IPS DF 6.9 (cell line): ENCODE measurements around the gene FBXL17.

Experiments
- DNase-seq: peaks from one replicate; pipeline ENCODE4 v3.0.0-alpha.2; 2013; ENCODE audit warnings: low read depth, low spot score
- H3K27ac ChIP-seq: one replicate; pipeline ENCODE4 v1.5.1; 2013; ENCODE audit warnings: low read length, control low read depth
- H3K27me3 ChIP-seq: 2 replicates; pipeline ENCODE4 v1.6.1; 2013; ENCODE audit warnings: mild to moderate bottlenecking, low read length; ENCODE audit not compliant: control insufficient read depth, insufficient read depth
- H3K36me3 ChIP-seq: 2 replicates; pipeline ENCODE4 v1.6.1; 2013; ENCODE audit warnings: low read length; ENCODE audit not compliant: control insufficient read depth, insufficient read depth
- H3K4me1 ChIP-seq: 2 replicates; pipeline ENCODE4 v1.6.1; 2013; ENCODE audit warnings: low read length; ENCODE audit not compliant: control insufficient read depth, insufficient read depth
- H3K4me3 ChIP-seq: 2 replicates; pipeline ENCODE4 v1.5.1; 2013; ENCODE audit warnings: mild to moderate bottlenecking, low read length
- H3K9me3 ChIP-seq: 2 replicates; pipeline ENCODE4 v1.6.1; 2013; ENCODE audit warnings: low read length, inconsistent platforms; ENCODE audit not compliant: control insufficient read depth, insufficient read depth
- WGBS: extraction: QIAGEN DNeasy Blood & Tissue Kit; methylation state at CpG from one replicate; pipeline ENCODE4 v1.1.7; 2013; ENCODE audit warnings: mixed read lengths, missing lambda C conversion rate; ENCODE audit not compliant: insufficient read length, insufficient coverage; 5-methylcytosine and 5-hydroxymethylcytosine counted together

Gene FBXL17

GRCh38 chr5:107861565-107861964 lies 520.3 kb downstream of the FBXL17 start:
- Histone ChIP-seq H3K4me3 (no peak overlapping the region), H3K4me1 (no peaks in the 10 kb centered on the region), H3K36me3 (no peaks in the 10 kb centered on the region), H3K27me3 (no peaks in the 10 kb centered on the region), H3K27ac (no peak overlapping the region), H3K9me3 (no peaks in the 10 kb centered on the region)
- no peak for DNase-seq
- WGBS, result no CpG with 5 or more reads among the region's 12 CpGs

DNA sequence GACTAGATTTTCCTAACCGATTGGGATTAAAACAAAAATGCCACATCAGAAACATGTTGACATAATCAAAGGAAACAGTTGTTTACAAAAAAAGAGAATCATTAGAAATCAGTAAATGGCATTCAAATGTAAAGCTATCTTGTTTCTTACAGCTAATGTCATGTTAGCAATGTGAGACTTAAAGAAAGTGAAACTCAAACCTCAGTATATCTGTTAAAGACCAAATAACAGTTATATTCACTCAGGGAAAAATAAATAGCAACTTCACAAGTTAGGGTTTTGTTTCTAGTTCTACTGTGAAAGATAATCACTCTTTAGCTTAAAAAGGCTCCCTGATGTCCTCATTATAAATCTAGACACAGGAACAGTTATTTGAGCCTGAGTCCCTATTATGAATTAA lies 521.9 kb downstream of the FBXL17 start:
- Histone ChIP-seq H3K4me3 (no peak overlapping the region), H3K27ac (no peak overlapping the region), H3K27me3 (no peaks in the 10 kb centered on the region), H3K4me1 (no peaks in the 10 kb centered on the region), H3K36me3 (no peaks in the 10 kb centered on the region), H3K9me3 (no peaks in the 10 kb centered on the region)
- no peak for DNase-seq
- WGBS, result no CpG with 5 or more reads among the region's 1 CpG

GRCh38 chr5:107858788-107859187 lies 523.1 kb downstream of the FBXL17 start:
- DNase-seq, result no peak
- H3K4me1 ChIP-seq, result no peaks in the 10 kb centered on the region
- no peaks in the 10 kb centered on the region for H3K9me3 ChIP-seq
- H3K4me3 ChIP-seq, result no peak overlapping the region
- no CpG with 5 or more reads among the region's 3 CpGs for WGBS
- no peaks in the 10 kb centered on the region for H3K27me3 ChIP-seq
- H3K36me3 ChIP-seq, result no peaks in the 10 kb centered on the region
- no peak overlapping the region for H3K27ac ChIP-seq

GRCh38 chr5:107858324-107858723 lies 523.6 kb downstream of the FBXL17 start:
- no peak overlapping the region for H3K4me3 ChIP-seq
- no peaks in the 10 kb centered on the region for H3K4me1 ChIP-seq
- H3K36me3 ChIP-seq, result no peaks in the 10 kb centered on the region
- no peaks in the 10 kb centered on the region for H3K9me3 ChIP-seq
- no peak overlapping the region for H3K27ac ChIP-seq
- H3K27me3 ChIP-seq, result no peaks in the 10 kb centered on the region
- no CpG with 5 or more reads among the region's 4 CpGs for WGBS
- DNase-seq, result no peak

DNA sequence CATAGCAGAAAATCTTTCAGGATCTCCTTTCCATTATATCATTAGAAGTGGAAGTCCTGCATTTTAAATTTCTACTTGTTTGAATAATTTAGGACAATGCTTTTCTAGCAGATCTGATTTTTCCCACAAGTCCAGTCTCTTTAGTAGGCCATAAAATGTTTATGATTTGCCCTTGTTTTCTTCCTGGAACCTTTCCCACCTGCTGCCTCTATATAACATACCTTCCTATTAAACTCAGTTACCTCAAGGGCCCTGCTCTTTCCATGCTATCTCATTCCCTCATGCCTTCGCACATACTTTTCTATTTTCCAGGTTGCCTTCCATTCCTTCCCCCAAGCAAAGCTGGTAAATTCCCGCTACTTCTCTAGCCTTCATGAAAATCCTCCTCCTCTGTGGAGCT lies 524.1 kb downstream of the FBXL17 start:
- no CpG with 5 or more reads among the region's 2 CpGs for WGBS
- Histone ChIP-seq H3K4me3 (no peak overlapping the region), H3K9me3 (no peaks in the 10 kb centered on the region), H3K27me3 (no peaks in the 10 kb centered on the region), H3K27ac (no peak overlapping the region), H3K36me3 (no peaks in the 10 kb centered on the region), H3K4me1 (no peaks in the 10 kb centered on the region)
- DNase-seq, result no peak

- H3K27me3 ChIP-seq, result no peaks in the 10 kb centered on the region
- no peak overlapping the region for H3K4me3 ChIP-seq
- H3K9me3 ChIP-seq, result no peaks in the 10 kb centered on the region
- no peaks in the 10 kb centered on the region for H3K4me1 ChIP-seq
- no peaks in the 10 kb centered on the region for H3K36me3 ChIP-seq
- no peak overlapping the region for H3K27ac ChIP-seq
- DNase-seq, result no peak
- no CpG with 5 or more reads among the region's 2 CpGs for WGBS
Observed at GRCh38 chr5:107855171-107855570, 526.7 kb downstream of the FBXL17 start.

DNA sequence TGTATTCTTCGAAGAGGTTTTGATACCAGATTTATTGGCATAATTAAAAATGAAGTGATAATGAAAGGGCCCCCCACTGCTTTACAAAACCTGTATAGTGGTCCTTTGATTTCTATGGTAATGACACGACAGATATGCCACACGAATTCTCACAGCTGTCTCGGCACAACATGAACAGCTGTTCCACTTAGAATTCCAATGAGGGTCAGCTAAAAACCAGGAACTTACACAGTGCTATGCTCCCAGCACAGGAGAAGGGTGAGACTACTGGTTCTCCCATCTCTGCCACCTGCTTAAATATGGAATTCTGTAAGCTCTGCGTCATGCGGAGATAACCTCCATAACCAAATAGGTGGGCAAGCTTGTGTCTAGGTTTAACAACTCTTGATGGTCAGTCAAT lies 528.2 kb downstream of the FBXL17 start:
- H3K36me3 ChIP-seq, result no peaks in the 10 kb centered on the region
- no CpG with 5 or more reads among the region's 6 CpGs for WGBS
- DNase-seq, result no peak

DNA sequence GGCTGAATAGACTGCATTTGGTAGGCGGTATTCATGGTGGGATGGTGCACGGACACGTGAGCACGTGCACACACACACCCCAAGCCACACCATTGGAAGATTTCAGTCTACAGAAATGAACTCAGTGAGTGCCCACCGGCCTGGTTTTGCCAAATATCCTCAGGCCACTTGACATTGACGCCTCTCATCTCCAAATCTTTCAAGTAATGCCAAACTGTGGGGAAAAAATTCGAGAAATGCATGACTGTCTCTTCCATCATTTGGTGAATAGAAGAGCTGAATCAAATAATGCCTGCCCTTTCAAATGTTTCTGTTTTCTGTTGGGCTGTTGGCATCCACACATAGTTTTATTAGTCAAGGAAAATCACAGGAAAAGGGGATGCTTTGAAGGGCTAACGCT lies 528.9 kb downstream of the FBXL17 start:
- no peaks in the 10 kb centered on the region for H3K27me3 ChIP-seq
- no peaks in the 10 kb centered on the region for H3K36me3 ChIP-seq
- H3K9me3 ChIP-seq, result no peaks in the 10 kb centered on the region
- DNase-seq, result no peak
- H3K4me3 ChIP-seq, result no peak overlapping the region
- H3K4me1 ChIP-seq, result no peaks in the 10 kb centered on the region
- no peak overlapping the region for H3K27ac ChIP-seq
- WGBS, result no CpG with 5 or more reads among the region's 8 CpGs

More for the DNA sequence above, 528.2 kb downstream of the FBXL17 start:
- Histone ChIP-seq H3K4me1 (no peaks in the 10 kb centered on the region), H3K27ac (no peak overlapping the region), H3K9me3 (no peaks in the 10 kb centered on the region), H3K4me3 (no peak overlapping the region), H3K27me3 (no peaks in the 10 kb centered on the region)

DNA sequence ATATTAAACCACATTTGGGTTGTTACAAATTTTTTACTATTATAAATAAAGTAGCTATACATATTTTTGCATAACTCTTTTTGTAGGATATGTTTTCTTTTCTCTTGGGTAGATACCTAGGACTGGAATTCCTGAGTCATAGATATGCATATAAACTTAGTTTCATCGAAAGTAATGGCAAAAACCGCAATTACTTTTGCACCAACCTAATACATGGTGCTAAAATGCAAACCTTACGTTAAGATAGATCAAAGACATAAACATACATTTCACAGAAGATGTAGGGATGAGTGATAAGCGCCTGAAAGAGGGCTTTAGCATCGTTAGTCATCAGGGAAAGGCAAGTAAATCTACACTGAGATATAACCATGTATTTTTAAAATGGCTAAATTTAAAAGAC lies 532.8 kb downstream of the FBXL17 start:
- Histone ChIP-seq H3K27me3 (no peaks in the 10 kb centered on the region), H3K9me3 (no peaks in the 10 kb centered on the region), H3K36me3 (no peaks in the 10 kb centered on the region), H3K27ac (no peak overlapping the region), H3K4me3 (no peak overlapping the region), H3K4me1 (no peaks in the 10 kb centered on the region)
- WGBS, result no CpG with 5 or more reads among the region's 5 CpGs
- DNase-seq, result no peak

GRCh38 chr5:107840592-107840991 lies 541.3 kb downstream of the FBXL17 start:
- H3K9me3 ChIP-seq, result no peaks in the 10 kb centered on the region
- WGBS, result no CpG with 5 or more reads among the region's 4 CpGs
- no peak overlapping the region for H3K27ac ChIP-seq
- no peaks in the 10 kb centered on the region for H3K27me3 ChIP-seq
- H3K4me1 ChIP-seq, result no peaks in the 10 kb centered on the region
- DNase-seq, result no peak
- no peaks in the 10 kb centered on the region for H3K36me3 ChIP-seq
- no peak overlapping the region for H3K4me3 ChIP-seq

DNA sequence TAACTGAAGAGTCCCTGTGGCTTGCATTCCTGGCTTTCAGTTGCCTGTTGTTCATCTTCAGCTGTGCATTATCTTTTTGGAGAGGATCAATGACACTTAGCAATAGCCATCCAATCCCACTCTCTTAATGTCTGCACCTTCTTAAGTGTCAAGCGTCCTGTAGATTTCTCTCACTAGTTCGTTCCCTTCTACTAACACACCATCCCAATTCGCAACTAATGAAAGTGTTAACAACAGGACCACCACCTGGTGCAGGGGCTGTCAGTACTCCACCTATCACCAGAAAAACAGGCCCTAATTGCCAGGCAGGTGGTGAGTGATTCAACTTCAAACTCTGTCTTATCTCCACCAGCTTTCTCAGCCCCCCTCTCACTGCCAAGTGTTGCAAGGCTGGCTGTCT lies 541.7 kb downstream of the FBXL17 start:
- no peaks in the 10 kb centered on the region for H3K36me3 ChIP-seq
- H3K4me1 ChIP-seq, result no peaks in the 10 kb centered on the region
- no peaks in the 10 kb centered on the region for H3K9me3 ChIP-seq
- H3K4me3 ChIP-seq, result no peak overlapping the region
- no peaks in the 10 kb centered on the region for H3K27me3 ChIP-seq
- no peak for DNase-seq
- WGBS, result no CpG with 5 or more reads among the region's 3 CpGs
- H3K27ac ChIP-seq, result no peak overlapping the region
